GM12874 (cell line): ENCODE data around the gene TTYH2.

Experiments used
- TF ChIP-seq, protein P1 (sequence below): IDR thresholded peaks from 2 replicates; pipeline ENCODE4 v1.5.1; 2011; ENCODE audit warnings: low read depth, mild to moderate bottlenecking, control low read depth, low read length, moderate library complexity; ENCODE audit not compliant: insufficient read depth

TTYH2 gene

DNA sequence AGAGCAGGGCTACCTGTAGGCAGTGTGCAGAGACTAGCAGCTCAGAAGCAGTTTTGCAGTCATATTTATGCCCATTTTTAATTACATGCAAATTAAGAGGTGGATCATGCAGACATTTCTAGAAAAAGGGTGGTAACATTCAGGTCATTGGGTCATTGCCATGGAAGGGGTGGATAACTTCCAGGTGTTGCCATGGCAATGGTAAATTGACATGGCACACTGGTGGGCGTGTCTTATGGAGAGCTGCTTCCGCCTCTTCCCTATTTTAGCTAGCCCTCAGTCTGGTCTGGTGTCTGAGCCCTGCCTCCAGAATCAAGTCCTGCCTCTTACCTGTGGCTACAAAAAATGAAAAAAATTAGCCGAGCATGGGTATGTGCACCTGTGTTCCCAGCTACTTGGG lies 57.9 kb downstream of the TTYH2 start:
- TF ChIP-seq, protein P1, sequence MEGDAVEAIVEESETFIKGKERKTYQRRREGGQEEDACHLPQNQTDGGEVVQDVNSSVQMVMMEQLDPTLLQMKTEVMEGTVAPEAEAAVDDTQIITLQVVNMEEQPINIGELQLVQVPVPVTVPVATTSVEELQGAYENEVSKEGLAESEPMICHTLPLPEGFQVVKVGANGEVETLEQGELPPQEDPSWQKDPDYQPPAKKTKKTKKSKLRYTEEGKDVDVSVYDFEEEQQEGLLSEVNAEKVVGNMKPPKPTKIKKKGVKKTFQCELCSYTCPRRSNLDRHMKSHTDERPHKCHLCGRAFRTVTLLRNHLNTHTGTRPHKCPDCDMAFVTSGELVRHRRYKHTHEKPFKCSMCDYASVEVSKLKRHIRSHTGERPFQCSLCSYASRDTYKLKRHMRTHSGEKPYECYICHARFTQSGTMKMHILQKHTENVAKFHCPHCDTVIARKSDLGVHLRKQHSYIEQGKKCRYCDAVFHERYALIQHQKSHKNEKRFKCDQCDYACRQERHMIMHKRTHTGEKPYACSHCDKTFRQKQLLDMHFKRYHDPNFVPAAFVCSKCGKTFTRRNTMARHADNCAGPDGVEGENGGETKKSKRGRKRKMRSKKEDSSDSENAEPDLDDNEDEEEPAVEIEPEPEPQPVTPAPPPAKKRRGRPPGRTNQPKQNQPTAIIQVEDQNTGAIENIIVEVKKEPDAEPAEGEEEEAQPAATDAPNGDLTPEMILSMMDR = no peak

DNA sequence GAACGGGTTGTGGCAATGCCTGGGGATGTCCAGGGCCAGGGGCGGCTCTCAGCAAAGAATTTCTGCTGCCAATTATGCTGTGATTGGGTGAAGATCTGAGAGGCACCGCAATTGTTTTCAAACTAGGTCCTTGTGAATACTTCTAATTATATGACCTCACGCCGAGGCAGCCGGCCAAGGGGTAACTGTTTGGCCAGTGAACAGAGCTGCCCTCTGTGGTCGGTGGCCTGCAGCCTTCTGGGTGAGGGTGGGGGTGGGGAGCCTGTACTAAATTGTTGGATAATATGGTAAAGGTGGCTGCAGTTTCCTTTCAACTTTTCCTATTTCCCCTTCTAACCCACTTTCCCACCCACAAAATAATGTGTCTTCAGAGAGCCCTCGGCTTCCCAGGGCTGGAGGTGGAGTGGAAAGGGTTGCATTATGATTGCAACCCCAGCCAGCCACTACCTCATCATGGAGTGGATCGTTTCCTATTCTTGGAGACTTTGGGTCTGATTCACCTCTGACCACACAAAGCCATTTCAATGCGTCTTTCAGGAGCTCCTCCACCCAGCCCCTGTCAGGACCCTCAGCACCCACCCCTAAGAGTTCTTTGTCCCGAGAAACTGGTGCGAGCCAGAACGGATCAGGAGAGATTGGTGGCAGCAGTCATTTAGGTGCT lies 58.7 kb downstream of the TTYH2 start:
- TF ChIP-seq, protein P1 = no peak

DNA sequence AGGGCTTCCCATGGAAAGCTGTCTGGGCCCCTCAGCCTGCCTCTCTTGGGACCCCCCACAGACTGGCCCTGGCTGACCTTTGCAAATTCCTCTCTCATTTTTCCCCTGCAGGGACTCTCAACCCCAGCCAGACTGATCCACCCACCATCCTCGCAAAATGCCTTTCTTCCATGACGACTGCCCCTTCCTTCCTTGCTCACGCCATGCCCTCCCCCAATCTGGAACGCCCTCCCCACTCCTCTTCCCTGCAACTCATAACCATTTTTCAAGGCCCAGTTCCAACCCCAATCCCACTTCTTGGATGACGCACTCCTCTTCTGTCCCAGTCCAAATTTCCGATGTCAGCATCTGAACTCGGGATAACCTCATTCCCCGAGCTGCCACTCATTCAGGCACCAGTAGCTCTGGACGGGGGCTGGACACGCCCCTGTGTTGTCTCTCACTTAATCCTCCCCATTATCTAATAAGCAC lies 59.4 kb downstream of the TTYH2 start:
- TF ChIP-seq, protein P1 = no peak

DNA sequence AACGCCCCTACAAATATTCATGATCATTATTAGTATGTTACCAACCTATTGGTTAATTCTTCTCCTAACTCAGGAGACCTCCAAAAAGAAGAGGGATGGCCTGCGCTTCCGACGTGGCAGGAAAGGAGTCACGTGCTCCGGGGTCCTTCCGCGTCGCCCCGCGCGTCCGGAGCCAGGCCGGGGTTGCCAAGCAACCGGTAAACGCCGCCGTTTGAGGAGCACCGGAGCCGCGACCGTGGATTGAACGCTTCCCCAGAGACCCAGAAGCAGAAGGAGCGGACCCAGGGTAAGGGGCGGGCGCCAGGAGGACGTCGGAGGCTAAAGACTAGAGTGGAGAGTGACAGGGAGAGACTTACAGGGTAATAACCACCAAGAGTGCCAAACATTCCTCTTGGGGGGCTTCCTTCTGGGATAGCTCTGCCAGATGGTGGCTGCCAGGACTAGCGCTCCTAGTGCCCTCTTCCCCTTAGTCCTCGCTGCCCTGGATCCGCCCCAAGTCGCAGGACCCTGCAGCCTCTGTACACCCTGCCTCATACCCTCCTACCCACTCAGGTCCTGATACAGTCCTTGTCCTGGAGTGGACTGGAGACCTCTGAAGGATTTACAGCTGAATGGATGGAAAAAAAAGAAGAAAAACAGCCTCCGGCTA lies 60.8 kb downstream of the TTYH2 start, which contains the start of gene DNAI2:
Gene DNAI2 (plus strand): TSS at position 175 of the 649 bp plus-strand sequence. CDS start 7,584 bp downstream, outside the sequence.
- TF ChIP-seq, protein P1 = no peak

DNA sequence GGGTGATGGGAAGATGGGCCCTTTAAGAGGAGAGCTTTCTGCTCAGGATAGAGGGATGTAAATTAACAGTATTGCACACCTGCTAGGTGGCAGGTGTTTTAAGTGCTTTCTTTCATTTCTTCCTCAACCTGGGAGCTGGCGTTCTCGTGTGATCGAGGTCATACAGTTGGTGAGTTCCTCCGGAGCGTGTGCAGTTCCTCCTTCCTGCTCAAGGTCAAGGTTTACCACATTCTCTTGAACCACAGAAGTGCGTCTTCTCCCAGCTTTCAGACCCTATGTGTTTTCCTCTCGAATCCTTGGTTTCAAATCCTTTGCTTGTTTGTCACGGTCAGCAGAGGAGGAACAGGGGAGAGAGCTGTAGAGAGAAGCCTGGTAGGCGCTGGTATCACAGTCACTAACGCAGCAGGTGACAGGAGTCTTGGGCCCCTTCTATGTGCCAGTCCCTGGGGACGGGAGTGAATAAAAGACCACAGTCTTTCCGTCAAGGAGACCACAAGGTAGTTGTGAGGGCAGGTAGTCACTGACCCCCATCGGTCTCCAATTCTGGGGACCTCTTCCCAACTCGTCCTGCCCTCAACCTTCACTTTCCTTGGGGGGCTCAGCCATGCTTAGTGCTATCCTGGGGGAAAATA lies 61.5 kb downstream of the TTYH2 start:
- TF ChIP-seq, protein P1 = no peak

DNA sequence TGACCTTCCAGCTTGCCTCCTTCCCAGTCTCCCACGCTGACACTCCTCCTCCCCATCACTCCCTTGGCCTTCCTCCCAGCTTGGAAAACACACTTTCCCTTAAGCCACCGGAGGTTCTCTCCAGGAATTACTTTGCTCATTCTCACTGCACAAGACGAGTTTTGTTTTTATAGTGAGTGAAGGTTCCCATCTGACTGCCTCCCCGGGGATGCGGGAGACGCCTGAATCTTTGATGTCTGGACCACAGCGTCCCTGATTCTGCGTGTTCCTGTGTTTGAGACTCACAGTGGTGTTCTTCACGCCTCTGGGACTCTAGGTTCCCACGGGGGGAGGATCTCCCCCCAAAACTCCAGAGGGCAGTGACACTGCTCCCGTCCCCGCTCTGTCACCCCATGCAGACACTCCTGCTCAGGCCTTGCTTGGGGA lies 62.7 kb downstream of the TTYH2 start:
- TF ChIP-seq, protein P1 = no peak

DNA sequence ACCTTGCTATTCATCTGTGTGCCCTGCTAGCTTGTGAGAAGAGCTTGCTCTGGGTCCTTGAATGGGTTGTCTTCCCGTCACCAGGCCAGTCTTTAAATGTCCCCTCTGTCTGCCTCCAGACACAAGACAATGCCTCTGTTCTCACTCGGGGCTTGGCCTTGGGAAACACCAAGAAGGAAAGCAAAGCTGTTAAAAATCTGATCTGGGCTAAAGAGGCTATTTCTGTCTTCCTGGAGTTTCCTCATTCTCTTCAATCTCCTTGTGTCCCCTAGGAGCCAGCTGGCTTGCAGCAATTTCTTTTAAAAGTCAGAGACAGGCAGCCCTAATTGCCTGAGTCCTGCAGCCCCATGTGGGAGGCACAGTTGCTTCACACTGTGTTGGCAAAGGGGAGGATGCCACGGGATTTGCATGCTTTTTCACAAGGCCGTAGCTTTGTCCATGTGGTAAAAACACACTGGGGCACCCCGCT lies 63.2 kb downstream of the TTYH2 start:
- TF ChIP-seq, protein P1 = no peak
